ENCODE measurements around the gene DGKG.

The DGKG gene

GRCh38 chr3:186180891-186181481, 181.0 kb downstream of the DGKG start:
- no peak for TF ChIP-seq CTCF (IDR thresholded peaks at IDR 0.05; ENCODE audit: unreplicated experiment in 3 of 3)
- Mint-ChIP-seq H3K4me3 (no peak overlapping the region), H3K9me3 (no peaks in the 10 kb centered on the region), H3K36me3 (ENCODE audit: low read depth) (no peaks in the 10 kb centered on the region), H3K27me3 (ENCODE audit: low read depth) (peaks cover 9% of the 10 kb centered on the region), H3K27ac (no peak overlapping the region), H3K4me1 (peaks cover 4% of the 10 kb centered on the region)

GRCh38 chr3:186180151-186180550, 181.9 kb downstream of the DGKG start:
- H3K27me3 Mint-ChIP-seq (ENCODE audit: low read depth) = peaks cover 7% of the 10 kb centered on the region

GRCh38 chr3:186178412-186178811, 183.6 kb downstream of the DGKG start:
- H3K4me3 Mint-ChIP-seq = no peak overlapping the region
- peaks cover 4% of the 10 kb centered on the region for H3K4me1 Mint-ChIP-seq
- H3K27me3 Mint-ChIP-seq (ENCODE audit: low read depth) = no peaks in the 10 kb centered on the region
- no peaks in the 10 kb centered on the region for H3K9me3 Mint-ChIP-seq
- H3K27ac Mint-ChIP-seq = no peak overlapping the region
- no peak for TF ChIP-seq CTCF (IDR thresholded peaks at IDR 0.05; ENCODE audit: unreplicated experiment in 3 of 3)
- H3K36me3 Mint-ChIP-seq (ENCODE audit: low read depth) = no peaks in the 10 kb centered on the region

More at GRCh38 chr3:186180151-186180550, 181.9 kb downstream of the DGKG start:
- H3K27ac Mint-ChIP-seq = no peak overlapping the region
- TF ChIP-seq CTCF (IDR thresholded peaks at IDR 0.05; ENCODE audit: unreplicated experiment in 3 of 3) = no peak
- H3K36me3 Mint-ChIP-seq (ENCODE audit: low read depth) = no peaks in the 10 kb centered on the region
- no peak overlapping the region for H3K4me3 Mint-ChIP-seq
- no peaks in the 10 kb centered on the region for H3K9me3 Mint-ChIP-seq
- peaks cover 4% of the 10 kb centered on the region for H3K4me1 Mint-ChIP-seq

- Mint-ChIP-seq H3K27me3 (ENCODE audit: low read depth) (no peaks in the 10 kb centered on the region), H3K27ac (no peak overlapping the region), H3K36me3 (ENCODE audit: low read depth) (no peaks in the 10 kb centered on the region), H3K4me1 (no peaks in the 10 kb centered on the region), H3K9me3 (no peaks in the 10 kb centered on the region), H3K4me3 (no peak overlapping the region)
- no peak for TF ChIP-seq CTCF (IDR thresholded peaks at IDR 0.05; ENCODE audit: unreplicated experiment in 3 of 3)
Measured at GRCh38 chr3:186176373-186176990, 185.6 kb downstream of the DGKG start.

- no peak overlapping the region for H3K4me3 Mint-ChIP-seq
- H3K27me3 Mint-ChIP-seq (ENCODE audit: low read depth) = no peaks in the 10 kb centered on the region
- H3K27ac Mint-ChIP-seq = no peak overlapping the region
- TF ChIP-seq CTCF (IDR thresholded peaks at IDR 0.05; ENCODE audit: unreplicated experiment in 3 of 3) = no peak
- no peaks in the 10 kb centered on the region for H3K4me1 Mint-ChIP-seq
- no peaks in the 10 kb centered on the region for H3K36me3 Mint-ChIP-seq (ENCODE audit: low read depth)
- H3K9me3 Mint-ChIP-seq = no peaks in the 10 kb centered on the region
Measured at GRCh38 chr3:186173224-186173815, 188.7 kb downstream of the DGKG start.

GRCh38 chr3:186172353-186172752, 189.7 kb downstream of the DGKG start:
- H3K36me3 Mint-ChIP-seq (ENCODE audit: low read depth) = no peaks in the 10 kb centered on the region
- H3K4me3 Mint-ChIP-seq = no peak overlapping the region
- H3K27ac Mint-ChIP-seq = no peak overlapping the region
- H3K4me1 Mint-ChIP-seq = no peaks in the 10 kb centered on the region
- H3K27me3 Mint-ChIP-seq (ENCODE audit: low read depth) = no peaks in the 10 kb centered on the region
- H3K9me3 Mint-ChIP-seq = no peaks in the 10 kb centered on the region
- TF ChIP-seq CTCF (IDR thresholded peaks at IDR 0.05; ENCODE audit: unreplicated experiment in 3 of 3) = no peak

Data from nephron (organoid).